Testis (tissue), 5 donors: ENCODE measurements around the gene TP53TG3F. TPM values are rescaled to one million over a fixed set of nuclear protein-coding genes. Genes with fewer than 3 reads are reported as not detected.
"Not testable (repeated sequence)": the region's sequence is repeated elsewhere in the genome, so short reads cannot be mapped to it uniquely, and the experiment has no call there.

Experiments
- DNase-seq: peaks from one replicate; pipeline ENCODE4 v3.0.0-alpha.2; 2019
- H3K27ac ChIP-seq, 2 donors: fragments of 200-600 bp; sonication (generic); one replicate each; pipeline ENCODE4 v1.5.1; 2019
- H3K27me3 ChIP-seq: fragments of 200-600 bp; sonication (generic); one replicate; pipeline ENCODE4 v1.5.1; 2019
- H3K36me3 ChIP-seq: fragments of 200-600 bp; sonication (generic); one replicate; pipeline ENCODE4 v1.5.1; 2017; ENCODE audit warnings: low read depth; ENCODE audit errors: missing control alignments
- H3K4me1 ChIP-seq: fragments of 200-600 bp; sonication (generic); one replicate; pipeline ENCODE4 v1.5.1; 2019
- H3K4me3 ChIP-seq, 2 donors: fragments of 200-600 bp; sonication (generic); one replicate each; pipeline ENCODE4 v1.5.1; 2017 to 2019
- H3K9me3 ChIP-seq: fragments of 200-600 bp; sonication (generic); one replicate; pipeline ENCODE4 v1.5.1; 2017
- WGBS, 2 donors: methylation state at CpG; one replicate each; pipeline ENCODE4 v1.1.5; 2018; 5-methylcytosine and 5-hydroxymethylcytosine counted together
- intact Hi-C: fragments of 100-400 bp; cut with DNase I; formaldehyde crosslinking; loops from one replicate; pipeline ENCODE4 v1.15.1; 2023; ENCODE audit warnings: low total_unique reads
- long read RNA-seq, 2 donors: transcript quantifications; one replicate each; lab custom pipeline, GENCODE V29; 2026
- polyA plus RNA-seq: library from polyadenylated mRNA; stranded (reverse); fragments of 350-450 nt; fragmentation: Illumina TruSeq; extraction: RNeasy Lipid Tissue Mini Kit (QIAGEN cat#74804); gene quantifications from one replicate; pipeline ENCODE4 v1.2.3, GENCODE V29; 2014; ENCODE audit warnings: low read depth, low replicate concordance; ENCODE audit not compliant: insufficient read depth
- small RNA-seq, 2 donors: library from RNA; depleted of rRNA; stranded (forward); fragments of <200 nt; gene quantifications; one replicate each; pipeline ENCODE3, GENCODE V24; 2016
- total RNA-seq, 2 donors: library from RNA; depleted of rRNA; stranded (reverse); fragments of >200 nt; gene quantifications; one replicate each; pipeline ENCODE4 v1.2.3, GENCODE V29; 2016

Gene TP53TG3F, protein sequence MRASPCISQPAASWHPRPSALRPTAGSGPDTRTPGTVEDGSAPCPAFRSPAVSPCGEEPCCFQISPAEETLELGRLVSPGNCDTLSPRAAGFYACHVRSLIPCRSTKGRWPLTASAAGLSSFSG
- 1 to 10 TPM; 2.0 to 3.7 TPM for total RNA-seq
- polyA plus RNA-seq, result 0.96 TPM
- long read RNA-seq, donor 1, result 0 reads
- long read RNA-seq, donor 2, result 0 reads

DNA sequence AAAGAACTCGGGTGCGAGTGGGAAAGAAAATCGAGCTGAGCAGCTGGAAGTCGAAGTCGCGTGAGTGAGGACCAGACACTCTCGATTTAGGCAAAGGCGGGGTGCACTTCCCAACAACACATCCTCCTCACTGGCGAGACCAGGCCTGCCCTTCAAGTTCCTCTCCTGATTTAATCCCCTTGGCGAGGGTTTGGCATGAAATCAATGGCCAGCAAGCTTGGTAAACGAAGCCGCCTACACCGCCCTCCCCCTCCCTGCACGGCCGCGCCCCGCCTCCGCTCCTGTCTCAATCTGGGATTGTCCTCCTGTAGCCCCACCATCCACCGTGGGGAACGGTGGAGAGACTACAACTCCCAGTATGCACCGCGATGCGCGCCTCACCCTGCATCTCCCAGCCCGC lies at the start of gene TP53TG3F:
Gene TP53TG3F, plus strand, starts transcription at position 301 of the 400 bp plus-strand sequence. Its CDS starts 68 bp downstream, at position 369.
- H3K9me3 ChIP-seq, H3K27me3 ChIP-seq, intact Hi-C loops, H3K36me3 ChIP-seq, H3K4me1 ChIP-seq, H3K27ac ChIP-seq, DNase-seq, H3K4me3 ChIP-seq: not testable (repeated sequence)
- WGBS, 2 donors, result no CpG with 5 or more reads among the region's 25 CpGs

- H3K27ac ChIP-seq, H3K27me3 ChIP-seq, H3K9me3 ChIP-seq, H3K4me3 ChIP-seq, DNase-seq, H3K4me1 ChIP-seq, intact Hi-C loops, H3K36me3 ChIP-seq: not testable (repeated sequence)
- no CpG with 5 or more reads among the region's 2 CpGs for WGBS, 2 donors
Measured at GRCh38 chr16:33491611-33492010, 32.2 kb downstream of the TP53TG3F start.

- H3K4me1 ChIP-seq, H3K27ac ChIP-seq, DNase-seq, H3K27me3 ChIP-seq, intact Hi-C loops, H3K9me3 ChIP-seq, H3K4me3 ChIP-seq, H3K36me3 ChIP-seq: not testable (repeated sequence)
- 88% methylated on average over 3 of the region's 4 CpGs; no CpG with 5 or more reads in 1 of the 2 donors for WGBS, 2 donors
Measured at GRCh38 chr16:33507231-33507630, 47.8 kb downstream of the TP53TG3F start.

DNA sequence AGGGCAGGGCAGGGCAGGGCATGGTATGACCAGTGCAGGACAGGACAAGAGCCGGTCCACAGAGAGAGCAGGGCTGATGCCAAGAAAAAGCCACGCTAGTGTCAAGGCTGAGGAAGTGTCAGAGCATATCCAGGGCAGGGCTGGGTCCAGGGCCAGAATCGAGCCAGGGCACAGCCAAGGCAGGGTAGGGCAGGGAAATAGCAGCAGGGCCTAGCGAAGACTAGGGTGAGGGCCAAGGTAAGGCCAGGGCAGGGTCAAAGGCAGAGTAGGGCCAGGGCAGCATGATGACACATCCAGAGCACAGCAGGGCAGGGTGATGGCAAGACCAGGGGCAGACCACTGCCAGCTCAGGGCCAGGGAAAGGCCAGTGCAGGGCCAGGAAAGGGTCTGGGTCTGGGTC lies 49.7 kb downstream of the TP53TG3F start:
- H3K9me3 ChIP-seq, H3K27ac ChIP-seq, intact Hi-C loops, H3K4me3 ChIP-seq, H3K36me3 ChIP-seq, H3K4me1 ChIP-seq, H3K27me3 ChIP-seq, DNase-seq: not testable (repeated sequence)
- WGBS, 2 donors, result no CpG with 5 or more reads among the region's 4 CpGs

DNA sequence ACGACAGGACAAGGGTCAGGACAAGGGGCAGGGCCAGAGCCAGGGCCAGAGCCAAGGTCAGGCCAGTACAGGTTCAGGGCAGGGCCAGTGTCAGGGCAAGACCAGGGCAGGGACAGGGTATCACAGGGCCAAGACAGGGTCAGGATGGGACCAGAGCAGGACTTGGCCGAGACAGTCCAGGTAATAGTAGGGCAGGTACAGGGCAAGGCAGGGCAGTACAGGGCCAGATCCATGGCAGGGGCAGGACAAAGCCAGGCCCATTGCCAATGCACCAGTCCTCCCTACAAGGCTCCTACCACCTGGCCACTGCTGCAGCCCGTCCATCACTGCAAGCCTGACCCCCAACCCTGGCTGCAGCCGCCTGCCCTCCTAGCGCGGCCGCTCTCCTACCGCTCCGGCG lies 50.5 kb downstream of the TP53TG3F start:
- DNase-seq, H3K36me3 ChIP-seq, H3K4me1 ChIP-seq, H3K4me3 ChIP-seq, intact Hi-C loops, H3K27me3 ChIP-seq, H3K27ac ChIP-seq, H3K9me3 ChIP-seq: not testable (repeated sequence)
- 86% methylated on average over 1 of the region's 10 CpGs; no CpG with 5 or more reads in 1 of the 2 donors for WGBS, 2 donors

Small RNA genes within 50 kb of the gene (small RNA-seq; reads per million reads assigned to genes)
- gene AC136944.5 (0 reads per million in 2 donors), gene AC136944.6 (0 reads per million in 2 donors)

Other genes with a start within 250 kb of the TP53TG3F start
- not detected for gene TP53TG3E, start 155.3 kb upstream of the TP53TG3F start, total RNA-seq
- gene TP53TG3E, start 155.3 kb upstream of the TP53TG3F start, polyA plus RNA-seq, result not detected
- 1 to 10 TPM; 1.9 to 5.9 TPM for gene TP53TG3B, start 98.8 kb upstream of the TP53TG3F start, total RNA-seq
- gene TP53TG3B, start 98.8 kb upstream of the TP53TG3F start, polyA plus RNA-seq, result 24.1 TPM